Measurements from ENCODE around the gene CYP2C19. TPM values are rescaled to one million over a fixed set of nuclear protein-coding genes. Genes with fewer than 3 reads are reported as not detected.
"Not testable (repeated sequence)": the region's sequence is repeated elsewhere in the genome, so short reads cannot be mapped to it uniquely, and the experiment has no call there.

Gene CYP2C19
- 0.41 TPM for total RNA-seq

DNA sequence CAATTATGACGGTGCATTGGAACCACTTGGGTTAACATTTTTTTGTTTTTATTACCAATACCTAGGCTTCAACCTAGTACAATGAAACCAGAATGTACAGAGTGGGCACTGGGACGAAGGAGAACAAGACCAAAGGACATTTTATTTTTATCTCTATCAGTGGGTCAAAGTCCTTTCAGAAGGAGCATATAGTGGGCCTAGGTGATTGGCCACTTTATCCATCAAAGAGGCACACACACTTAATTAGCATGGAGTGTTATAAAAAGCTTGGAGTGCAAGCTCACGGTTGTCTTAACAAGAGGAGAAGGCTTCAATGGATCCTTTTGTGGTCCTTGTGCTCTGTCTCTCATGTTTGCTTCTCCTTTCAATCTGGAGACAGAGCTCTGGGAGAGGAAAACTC lies at the start of gene CYP2C19:
CYP2C19 (plus strand) TSS at position 289 of the 400 bp plus-strand sequence; CDS start at position 314, 25 bp downstream.
- DNase-seq (ENCODE audit: low spot score in 2 of 2): no peak

GRCh38 chr10:94725871-94726270 lies 36.6 kb upstream of the CYP2C19 start:
- FAIRE-seq (no peak), DNase-seq (ENCODE audit: low spot score in 2 of 2) (no peak)

More for the DNA sequence above, at the start of gene CYP2C19:
- no peak for FAIRE-seq

DNA sequence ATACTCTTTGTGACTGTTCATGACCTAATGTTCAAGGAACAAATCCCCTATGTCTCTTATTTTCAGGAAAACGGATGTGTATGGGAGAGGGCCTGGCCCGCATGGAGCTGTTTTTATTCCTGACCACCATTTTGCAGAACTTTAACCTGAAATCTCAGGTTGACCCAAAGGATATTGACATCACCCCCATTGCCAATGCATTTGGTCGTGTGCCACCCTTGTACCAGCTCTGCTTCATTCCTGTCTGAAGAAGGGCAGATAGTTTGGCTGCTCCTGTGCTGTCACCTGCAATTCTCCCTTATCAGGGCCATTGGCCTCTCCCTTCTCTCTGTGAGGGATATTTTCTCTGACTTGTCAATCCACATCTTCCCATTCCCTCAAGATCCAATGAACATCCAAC lies 27.3 kb upstream of the CYP2C19 start:
- DNase-seq (ENCODE audit: low spot score in 2 of 2) (no peak), FAIRE-seq (no peak)

GRCh38 chr10:94738588-94738987 lies 23.9 kb upstream of the CYP2C19 start:
- FAIRE-seq: no peak
- no peak for DNase-seq (ENCODE audit: low spot score in 2 of 2)

DNA sequence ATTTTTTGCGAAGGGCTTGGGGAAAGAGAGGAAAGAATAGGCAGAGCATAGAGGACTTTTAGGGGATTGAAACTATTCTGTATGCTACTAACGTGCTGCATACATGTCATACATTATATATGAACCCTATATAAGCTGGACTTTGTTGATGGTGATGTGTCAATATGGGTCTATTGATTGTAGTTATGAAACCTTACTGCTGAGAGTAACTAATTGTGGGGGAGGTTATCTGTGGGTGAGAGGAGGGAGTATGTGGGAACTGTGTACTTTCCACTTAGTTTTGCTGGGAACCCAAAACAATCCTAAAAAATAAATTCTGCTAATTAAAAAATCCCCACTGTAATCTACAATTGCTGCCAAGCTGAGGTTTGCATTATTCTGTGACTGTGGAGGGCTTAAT lies 15.3 kb upstream of the CYP2C19 start:
- no peak for FAIRE-seq
- DNase-seq (ENCODE audit: low spot score in 2 of 2): no peak

- no peak for FAIRE-seq
- DNase-seq (ENCODE audit: low spot score in 2 of 2): no peak
Measured at GRCh38 chr10:94747838-94748237, 14.6 kb upstream of the CYP2C19 start.

- DNase-seq (ENCODE audit: low spot score in 2 of 2): no peak
Measured at GRCh38 chr10:94757916-94758315, 4.6 kb upstream of the CYP2C19 start.

DNA sequence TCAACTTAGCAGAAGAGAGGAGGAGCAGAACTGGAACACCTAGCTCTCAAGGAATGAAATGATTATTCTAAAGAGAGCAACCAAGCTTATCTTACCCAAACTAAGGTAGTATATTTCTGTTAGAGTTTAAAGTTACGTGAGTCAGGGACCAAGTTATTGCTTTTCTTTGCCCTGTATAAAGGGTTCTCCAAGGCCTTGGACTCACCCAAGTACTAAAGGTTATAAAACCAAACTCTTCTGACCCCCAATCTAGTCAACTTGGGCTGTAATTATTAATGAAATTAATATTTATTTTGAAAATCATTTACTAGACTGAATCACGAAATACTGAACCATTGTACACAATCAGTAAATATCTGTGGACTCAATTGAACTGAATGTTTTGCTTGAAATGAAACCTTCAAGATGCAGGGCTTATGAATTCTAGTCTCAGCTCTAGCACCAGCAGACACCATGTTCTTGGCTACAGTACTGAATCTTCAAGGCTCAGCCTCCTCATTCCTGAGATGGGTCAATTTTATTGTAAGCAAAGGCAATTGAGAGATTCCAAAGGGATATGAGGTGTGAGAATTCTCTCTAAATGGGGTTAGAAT lies 1.8 kb upstream of the CYP2C19 start:
- DNase-seq (ENCODE audit: low spot score in 2 of 2) (no peak), FAIRE-seq (no peak)

More at GRCh38 chr10:94757916-94758315, 4.6 kb upstream of the CYP2C19 start:
- no peak for FAIRE-seq

DNA sequence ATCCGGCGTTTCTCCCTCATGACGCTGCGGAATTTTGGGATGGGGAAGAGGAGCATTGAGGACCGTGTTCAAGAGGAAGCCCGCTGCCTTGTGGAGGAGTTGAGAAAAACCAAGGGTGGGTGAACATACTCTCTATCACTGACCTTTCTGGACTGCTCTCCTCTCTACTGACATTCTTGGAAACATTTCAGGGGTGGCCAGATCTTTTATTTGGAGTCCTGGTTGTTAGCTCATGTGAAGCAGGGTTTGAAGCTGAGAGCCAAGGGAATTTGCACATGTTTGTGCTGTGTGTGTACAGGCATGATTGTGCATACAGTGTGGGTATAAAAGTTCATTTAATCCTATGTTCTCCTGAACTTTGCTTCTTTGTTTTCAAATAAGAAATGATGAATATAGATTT lies 12.9 kb downstream of the CYP2C19 start:
- not testable (repeated sequence) for FAIRE-seq; DNase-seq (ENCODE audit: low spot score in 2 of 2)

DNA sequence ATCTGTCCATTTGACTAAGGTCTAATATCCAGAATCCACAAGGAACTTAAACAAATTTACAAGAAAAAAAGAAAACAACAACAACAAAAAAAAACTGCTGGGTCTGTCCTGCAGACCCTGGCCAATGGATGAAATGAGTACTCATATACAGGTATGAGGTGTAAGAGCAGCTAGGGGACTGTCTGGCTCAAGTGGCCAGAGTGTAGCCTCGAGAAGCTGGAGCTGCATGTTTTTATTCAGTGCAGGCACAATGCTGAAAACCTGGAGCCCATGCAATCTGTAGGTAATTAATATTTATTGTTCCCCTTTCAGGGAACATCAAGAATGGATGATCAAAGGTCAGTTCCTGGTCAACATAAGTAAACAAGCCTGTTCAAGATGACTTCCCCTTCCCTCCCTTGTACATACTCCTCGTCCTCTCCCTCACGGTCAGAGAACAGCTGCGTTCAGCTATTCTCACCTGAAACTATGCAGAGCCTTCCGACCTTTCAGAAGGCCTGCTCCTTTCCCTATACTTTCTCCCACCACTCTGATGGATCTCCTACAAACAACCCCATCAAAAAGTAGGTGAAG lies 15.5 kb downstream of the CYP2C19 start:
- DNase-seq (ENCODE audit: low spot score in 2 of 2) (no peak), FAIRE-seq (no peak)

- DNase-seq (ENCODE audit: low spot score in 2 of 2): no peak
- no peak for FAIRE-seq
Measured at GRCh38 chr10:94780844-94781243, 18.4 kb downstream of the CYP2C19 start.

- DNase-seq (ENCODE audit: low spot score in 2 of 2): no peak
- no peak for FAIRE-seq
Measured at GRCh38 chr10:94784256-94784655, 21.8 kb downstream of the CYP2C19 start.

GRCh38 chr10:94785211-94785610 lies 22.7 kb downstream of the CYP2C19 start:
- FAIRE-seq: no peak
- DNase-seq (ENCODE audit: low spot score in 2 of 2): no peak

DNA sequence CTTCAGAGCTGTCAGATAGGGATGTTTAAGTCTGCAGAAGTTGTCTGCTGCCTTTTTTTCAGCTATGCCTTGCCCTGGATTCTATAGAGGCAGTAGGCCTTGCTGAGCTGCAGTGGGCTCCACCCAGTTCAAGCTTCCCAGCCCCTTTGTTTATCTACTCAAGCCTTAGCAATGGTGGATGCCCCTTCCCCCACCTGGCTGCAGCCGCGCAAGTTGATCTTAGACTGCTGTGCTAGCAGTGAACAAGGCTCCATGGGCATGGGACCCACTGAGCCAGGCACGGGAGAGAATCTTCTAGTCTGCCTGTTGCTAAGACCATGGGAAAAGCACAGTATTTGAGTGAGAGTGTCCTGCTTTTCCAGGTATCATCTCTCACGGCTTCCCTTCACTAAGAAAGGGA lies 38.1 kb downstream of the CYP2C19 start:
- not testable (repeated sequence) for DNase-seq (ENCODE audit: low spot score in 2 of 2); FAIRE-seq

GRCh38 chr10:94803307-94803706 lies 40.8 kb downstream of the CYP2C19 start:
- no peak for DNase-seq (ENCODE audit: low spot score in 2 of 2)
- no peak for FAIRE-seq

GRCh38 chr10:94830025-94830424 lies 67.5 kb downstream of the CYP2C19 start:
- not testable (repeated sequence) for DNase-seq (ENCODE audit: low spot score in 2 of 2); FAIRE-seq

DNA sequence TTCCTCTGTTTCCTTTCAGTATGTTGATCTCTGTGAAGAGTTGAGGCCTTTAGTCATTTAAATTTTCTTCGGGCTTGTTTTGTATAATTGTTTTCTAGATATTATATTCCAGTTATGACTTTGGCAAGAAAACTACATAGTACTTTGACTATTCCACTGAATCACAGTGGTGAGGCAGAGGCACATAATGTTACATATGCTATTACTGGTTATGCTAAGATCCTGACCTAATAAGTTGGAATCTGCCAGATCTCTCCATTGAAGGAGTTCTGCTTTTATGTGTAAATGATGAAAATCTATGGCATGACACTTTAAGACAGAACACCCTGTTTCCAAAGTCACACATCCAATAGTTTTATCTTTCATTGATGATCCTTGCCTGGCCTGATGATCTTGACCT lies 83.7 kb downstream of the CYP2C19 start:
- no peak for DNase-seq (ENCODE audit: low spot score in 2 of 2)
- no peak for FAIRE-seq

DNA sequence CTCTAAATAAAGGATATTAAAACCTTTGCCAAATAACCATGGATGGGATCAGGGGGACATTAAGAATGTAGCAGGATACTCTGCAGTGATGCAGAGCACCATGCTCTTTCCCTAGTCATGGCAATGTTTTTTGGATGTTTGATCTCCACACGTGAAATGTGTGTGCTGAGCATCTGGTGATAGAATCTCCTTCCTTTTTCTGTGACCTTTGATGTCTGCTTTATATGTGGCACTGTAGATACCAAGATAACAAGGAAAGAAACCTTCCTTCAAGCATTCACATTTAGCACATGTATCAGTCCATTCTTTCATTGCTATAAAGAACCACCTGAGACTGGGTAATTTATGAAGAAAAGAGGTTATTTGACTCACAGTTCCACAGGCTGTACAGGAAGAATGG lies 88.3 kb downstream of the CYP2C19 start:
- no peak for FAIRE-seq
- DNase-seq (ENCODE audit: low spot score in 2 of 2): no peak

DNA sequence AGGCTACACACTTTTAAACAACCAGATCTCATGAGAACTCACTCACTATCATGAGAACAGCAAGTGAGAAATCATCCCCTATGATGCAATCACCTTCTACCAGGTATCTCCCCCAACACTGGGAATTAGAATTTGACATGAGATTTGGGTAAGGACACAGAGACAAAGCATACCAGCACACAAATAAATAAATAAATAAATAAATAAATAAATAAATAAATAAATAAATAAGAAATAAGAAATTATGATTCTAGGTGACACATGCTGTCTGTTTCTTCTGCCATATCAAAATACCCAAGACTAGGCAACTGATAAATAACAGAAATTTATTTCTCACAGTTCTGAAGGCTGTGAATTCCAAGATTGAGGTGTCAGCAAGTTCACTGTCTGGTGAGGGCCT lies 88.8 kb downstream of the CYP2C19 start:
- DNase-seq (ENCODE audit: low spot score in 2 of 2) (no peak), FAIRE-seq (no peak)

DNA sequence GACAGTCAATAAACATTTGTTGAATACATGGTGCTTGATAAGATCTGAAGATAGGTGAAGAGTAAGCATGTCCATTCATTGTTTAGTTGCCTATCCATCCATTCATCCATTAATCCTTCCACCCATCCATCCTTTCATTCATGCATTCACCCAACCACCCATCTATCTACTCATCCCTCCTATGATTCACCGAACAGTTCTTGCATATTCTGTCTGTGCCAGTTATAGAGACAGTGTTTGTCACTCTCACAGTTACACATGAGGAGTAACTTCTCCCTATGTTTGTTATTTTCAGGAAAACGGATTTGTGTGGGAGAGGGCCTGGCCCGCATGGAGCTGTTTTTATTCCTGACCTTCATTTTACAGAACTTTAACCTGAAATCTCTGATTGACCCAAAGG lies 90.0 kb downstream of the CYP2C19 start:
- FAIRE-seq: no peak
- DNase-seq (ENCODE audit: low spot score in 2 of 2): no peak

DNA sequence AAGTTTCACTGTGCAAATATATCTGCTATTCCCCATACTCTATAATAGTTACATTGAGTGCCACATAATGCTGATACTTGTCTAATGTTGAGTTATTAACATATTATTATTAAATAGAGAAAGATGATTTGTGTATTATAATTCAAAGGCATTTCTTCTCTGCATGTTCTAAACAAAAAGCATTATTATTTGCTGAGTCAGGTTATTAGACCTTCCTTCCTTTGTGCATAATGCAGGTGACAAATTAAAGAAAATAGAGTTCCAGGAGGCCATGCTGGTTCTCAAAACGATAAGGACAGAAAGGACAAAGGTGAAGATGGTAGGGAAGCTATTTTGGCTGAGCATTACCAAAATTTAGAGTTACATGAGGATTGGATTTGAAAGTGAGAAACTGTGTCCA lies 90.6 kb downstream of the CYP2C19 start:
- DNase-seq (ENCODE audit: low spot score in 2 of 2) (no peak), FAIRE-seq (no peak)

GRCh38 chr10:94858005-94858404 lies 95.5 kb downstream of the CYP2C19 start:
- FAIRE-seq (no peak), DNase-seq (ENCODE audit: low spot score in 2 of 2) (no peak)

GRCh38 chr10:94859086-94859485 lies 96.6 kb downstream of the CYP2C19 start:
- no peak for FAIRE-seq
- DNase-seq (ENCODE audit: low spot score in 2 of 2): no peak
